Nucleus accumbens (tissue), 56 donors: Measurements from ENCODE around the gene CYSLTR2.

Source experiments
- DNase-seq, 56 donors: peaks; one replicate each; lab custom pipeline; 2025; lab: John Stamatoyannopoulos, UW

The CYSLTR2 gene, protein sequence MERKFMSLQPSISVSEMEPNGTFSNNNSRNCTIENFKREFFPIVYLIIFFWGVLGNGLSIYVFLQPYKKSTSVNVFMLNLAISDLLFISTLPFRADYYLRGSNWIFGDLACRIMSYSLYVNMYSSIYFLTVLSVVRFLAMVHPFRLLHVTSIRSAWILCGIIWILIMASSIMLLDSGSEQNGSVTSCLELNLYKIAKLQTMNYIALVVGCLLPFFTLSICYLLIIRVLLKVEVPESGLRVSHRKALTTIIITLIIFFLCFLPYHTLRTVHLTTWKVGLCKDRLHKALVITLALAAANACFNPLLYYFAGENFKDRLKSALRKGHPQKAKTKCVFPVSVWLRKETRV

DNA sequence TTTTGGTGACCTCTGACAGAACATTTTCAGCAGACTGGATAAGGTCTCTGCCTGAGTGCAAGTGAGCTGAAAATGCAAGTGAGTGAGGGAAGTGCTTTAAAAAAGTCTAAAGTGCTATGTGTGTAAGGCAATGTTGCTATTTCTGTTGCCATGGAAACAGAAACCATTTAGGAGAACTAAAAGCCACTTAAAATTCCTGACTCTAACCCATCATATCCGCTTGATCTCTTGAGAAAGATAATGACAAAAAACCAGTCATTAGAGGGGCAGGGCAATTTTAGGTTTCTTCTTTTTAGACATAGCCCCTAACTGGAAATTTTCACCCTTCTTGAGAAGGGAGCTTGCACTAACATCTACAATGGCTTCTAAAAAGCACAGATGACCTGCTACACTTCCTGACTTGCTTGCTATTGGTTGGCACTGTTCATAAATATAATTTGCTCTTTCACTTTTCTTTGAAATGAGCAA, at the start of gene CYSLTR2:
Gene CYSLTR2 (plus strand): TSS at position 458 of the 468 bp plus-strand sequence. CDS start 52,889 bp downstream, outside the sequence.
- no peak for DNase-seq

DNA sequence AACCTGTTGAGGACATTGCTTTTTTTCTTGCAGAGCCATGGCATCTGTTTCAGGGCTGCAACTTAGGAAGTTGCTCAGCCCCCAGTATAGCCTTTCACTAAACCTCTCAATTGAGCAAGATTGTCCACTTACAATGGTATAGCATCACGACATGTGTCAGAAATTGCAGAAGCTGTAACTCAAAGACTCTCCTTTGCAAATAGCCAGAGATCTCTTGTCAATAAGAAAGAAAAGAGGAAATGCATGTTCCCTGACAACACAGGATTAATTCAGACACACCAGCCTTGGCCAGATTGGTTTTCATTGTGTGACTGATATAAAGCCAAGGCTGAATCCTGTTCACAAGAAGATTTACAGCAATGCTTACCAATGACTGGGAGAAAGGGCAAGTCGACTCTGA, 38.7 kb upstream of the CYSLTR2 start:
- DNase-seq = no peak

DNA sequence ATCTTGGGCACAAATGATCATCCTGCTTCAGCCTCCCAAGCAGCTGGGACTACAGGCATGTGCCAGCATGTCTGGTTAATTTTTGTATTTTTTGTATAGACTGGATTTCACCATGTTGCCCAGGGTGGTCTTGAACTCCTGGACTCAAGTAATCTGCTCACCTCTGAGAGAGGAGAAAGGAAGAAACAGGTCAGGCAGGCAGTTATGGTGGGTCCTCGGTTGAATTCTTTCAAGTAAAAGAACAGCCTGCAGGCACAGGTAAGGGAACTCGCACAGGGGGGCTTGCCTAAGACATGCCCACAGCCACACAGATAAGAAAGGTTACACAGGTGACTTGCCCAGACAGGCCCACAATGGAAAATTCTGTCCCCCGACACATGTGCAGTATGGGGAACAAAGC, 34.8 kb upstream of the CYSLTR2 start:
- no peak for DNase-seq

DNA sequence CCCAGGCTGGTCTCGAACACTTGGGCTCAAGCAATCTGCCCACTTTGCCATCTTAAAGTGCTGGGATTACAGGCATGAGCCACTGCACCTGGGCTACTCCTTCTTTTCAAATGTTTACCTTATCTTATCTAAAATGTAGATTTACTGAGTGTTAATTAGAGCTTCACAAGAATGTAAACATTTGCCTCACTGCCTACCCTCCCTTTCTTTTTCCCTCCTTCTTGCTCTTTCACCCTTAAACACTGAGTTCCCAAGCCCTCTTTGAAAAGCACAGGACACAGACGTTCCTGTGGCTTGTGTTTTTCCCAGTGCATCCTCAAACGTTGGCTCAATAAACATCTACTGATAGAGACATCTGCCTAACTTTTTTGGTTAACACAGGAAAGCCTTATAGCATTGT, 32.7 kb upstream of the CYSLTR2 start:
- DNase-seq = no peak

DNA sequence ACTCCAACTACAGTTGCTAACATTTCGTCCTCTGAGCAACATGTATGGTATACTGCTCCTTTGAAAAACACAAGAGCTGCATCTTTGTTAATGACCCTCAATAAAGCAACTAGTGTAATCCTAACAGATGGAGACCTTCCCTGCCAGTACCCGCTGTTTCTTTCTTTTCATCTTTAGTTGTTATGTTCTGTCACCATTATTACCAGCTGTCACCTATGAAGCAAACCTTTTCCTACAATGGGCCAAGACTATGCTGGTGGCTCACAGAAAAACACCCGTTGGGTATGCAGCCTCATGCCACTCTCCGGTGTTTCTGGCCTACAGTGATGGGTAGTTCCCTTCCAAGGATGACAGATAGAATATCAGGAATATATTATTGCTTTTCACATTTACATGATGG, 29.7 kb upstream of the CYSLTR2 start:
- no peak for DNase-seq

DNA sequence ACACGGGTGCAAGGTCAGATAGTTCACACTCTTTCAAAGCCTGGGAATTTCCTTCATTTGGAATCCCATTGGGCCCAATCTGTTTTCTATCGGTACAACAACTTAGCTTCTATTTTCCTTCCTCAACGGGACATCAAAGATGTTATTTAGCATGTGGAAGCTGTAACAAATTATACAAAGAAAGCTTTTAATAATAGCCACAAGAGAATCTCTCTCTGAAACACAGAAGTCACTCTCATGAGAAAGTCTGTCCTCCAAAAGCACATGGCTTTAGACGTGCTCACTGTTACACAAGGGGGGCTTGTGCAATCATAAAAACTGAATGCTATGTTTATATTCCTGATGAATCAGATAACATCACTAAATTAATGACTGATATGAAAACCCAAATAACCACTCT, 28.9 kb upstream of the CYSLTR2 start:
- DNase-seq = no peak

DNA sequence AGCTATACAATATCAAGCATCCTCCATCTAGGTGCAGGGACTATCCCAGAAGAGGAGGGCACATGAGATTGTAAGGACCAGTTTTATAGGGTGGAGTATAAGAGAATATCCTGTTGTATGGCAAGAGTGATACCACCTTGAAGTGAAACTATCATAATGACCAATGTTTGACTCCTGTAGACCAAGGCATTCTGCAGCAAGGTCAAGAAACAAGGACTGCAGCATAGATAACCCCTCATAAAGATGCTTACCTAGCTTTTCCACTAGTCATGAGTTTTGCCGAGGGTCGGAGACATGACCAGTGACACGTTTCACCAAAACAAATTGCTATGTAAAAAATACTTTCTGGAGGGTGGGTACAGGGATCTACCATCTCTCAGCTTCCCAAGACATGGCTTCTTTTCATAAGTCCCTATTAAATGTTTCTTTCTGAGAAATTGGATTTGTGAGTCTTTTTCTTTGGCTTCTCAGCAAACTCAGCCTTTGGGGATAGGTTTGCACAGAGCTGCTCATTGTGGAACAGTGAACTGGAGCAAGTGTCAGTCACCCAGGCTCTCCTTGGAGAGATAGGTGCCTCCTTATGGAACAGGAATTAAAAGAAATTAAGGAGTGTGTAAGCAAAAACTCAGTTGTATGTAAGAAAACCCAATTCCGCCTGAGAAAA, 28.2 kb upstream of the CYSLTR2 start:
- DNase-seq = no peak

DNA sequence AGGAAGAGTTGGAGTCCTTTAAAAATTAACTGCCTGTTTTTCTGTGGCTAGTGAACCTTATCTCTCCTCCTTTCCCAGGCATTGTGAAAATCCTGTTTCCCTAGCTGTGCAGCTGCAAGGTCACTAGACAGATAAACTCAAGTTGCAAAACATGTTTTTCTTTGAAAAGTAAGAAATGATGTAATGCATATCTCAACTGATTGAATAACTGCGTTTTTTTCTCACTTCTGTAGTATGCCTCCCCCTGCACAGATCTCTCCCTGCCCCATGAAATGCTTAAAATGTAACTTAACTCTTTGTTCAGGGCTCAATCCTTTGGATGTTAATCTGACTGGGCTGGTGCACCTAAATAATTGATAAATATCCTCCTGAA, 27.7 kb upstream of the CYSLTR2 start:
- no peak for DNase-seq

DNA sequence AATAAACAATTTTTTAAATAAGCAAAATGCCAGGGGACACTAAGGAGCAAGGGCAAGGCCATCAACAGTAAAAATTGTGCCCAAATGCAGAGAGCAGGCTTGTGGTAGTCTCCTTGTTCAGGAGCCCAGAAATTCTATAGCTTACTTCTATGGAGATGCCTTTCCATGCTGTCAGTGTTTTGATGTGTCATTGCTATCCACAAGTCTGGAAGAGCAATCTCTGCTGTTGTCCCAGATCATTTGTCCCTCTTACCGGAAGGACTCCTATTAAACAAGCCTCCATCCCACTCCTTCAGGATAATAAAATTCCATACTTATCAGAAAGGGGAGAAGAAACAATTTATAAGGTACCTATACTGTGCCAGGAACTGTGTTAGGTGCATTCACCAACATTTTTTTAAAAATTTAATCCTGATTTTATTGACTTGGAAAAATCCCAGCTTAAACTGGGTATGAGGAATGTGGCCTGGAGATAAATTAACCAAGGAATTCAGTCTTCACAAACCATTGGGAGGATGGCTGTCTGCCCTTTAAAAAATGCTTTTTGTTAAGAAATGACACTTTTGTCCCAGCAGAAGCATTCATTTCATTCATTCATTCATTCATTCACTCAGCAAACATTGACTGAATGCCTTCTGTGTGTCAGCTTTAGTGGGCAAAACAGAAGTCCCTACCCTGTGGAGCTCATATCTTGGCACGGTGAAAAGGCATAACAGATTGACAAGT, 26.8 kb upstream of the CYSLTR2 start:
- no peak for DNase-seq

DNA sequence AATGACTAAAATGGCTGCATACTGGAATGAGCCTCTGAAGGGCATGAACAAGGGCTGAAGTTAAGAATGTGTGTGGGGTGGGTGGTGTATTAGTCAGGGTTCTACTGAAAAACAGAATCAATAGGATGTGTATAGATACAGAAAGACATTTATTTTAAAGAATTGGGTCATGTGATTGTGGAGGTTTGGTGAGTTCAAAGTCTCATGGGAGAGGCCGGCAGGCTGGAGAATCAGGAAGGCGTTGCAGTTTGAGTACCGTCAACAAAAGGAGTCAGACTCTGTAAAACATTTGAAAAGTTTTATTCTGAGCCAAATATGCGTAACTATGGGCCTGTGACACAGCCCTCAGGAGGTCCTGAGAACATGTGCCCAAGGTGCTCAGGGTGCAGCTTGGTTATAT, 24.5 kb upstream of the CYSLTR2 start:
- no peak for DNase-seq

DNA sequence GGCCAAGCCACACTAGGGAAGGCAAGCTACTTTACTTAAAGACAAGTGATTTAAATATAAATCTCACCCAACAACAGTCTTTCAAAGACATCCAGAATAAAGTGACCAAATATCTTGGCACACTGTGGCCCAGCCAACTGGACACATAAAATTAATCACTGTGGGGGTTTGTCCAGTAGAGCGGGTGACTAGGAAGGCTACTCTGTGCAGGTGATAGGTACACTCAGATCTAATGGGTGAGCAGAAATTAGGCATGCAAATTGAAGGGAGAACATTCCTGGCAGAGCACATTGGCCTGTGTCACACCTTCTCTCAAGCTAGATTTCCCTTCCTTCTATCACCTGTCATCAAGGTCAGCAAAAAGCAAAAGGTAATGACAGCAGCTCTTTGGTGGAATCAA, 23.4 kb upstream of the CYSLTR2 start:
- no peak for DNase-seq

DNA sequence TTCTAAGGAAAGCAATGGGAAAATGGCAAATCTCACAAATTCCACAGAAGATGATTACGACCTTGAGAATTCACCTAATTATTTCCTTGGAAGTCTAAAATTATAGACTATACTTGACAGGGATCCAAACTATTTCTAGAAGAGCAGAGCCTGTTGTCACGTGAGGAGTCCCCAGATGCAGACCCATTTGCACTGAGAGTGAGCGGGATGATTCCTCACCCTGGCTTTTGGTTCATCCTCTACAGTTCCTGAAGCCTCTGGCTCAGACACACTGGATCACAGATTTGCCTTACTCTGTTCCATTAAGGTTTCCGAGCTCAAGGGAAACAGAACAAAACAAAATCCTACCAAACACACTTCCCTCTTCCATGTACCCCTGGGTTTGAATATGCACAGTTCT, 23.0 kb upstream of the CYSLTR2 start:
- no peak for DNase-seq

DNA sequence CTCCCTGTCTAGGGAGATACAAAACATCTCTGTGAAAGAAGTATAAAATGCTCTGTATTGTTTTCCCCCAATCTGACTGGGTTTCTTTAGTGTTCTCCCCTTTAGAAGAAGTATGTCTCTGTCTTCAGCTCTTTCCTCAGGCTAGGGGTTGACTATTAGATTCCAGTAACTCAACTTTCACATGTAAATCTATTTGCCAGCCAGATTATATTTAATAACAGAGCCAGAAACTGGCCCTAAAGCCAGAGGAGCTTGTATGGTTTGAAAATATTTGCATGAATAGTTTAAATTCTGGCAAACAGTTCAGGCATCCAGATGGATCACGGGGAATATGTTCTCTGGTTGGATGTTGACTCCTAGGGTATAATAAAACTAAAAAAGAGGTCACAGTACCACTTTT, 22.3 kb upstream of the CYSLTR2 start:
- DNase-seq = no peak

DNA sequence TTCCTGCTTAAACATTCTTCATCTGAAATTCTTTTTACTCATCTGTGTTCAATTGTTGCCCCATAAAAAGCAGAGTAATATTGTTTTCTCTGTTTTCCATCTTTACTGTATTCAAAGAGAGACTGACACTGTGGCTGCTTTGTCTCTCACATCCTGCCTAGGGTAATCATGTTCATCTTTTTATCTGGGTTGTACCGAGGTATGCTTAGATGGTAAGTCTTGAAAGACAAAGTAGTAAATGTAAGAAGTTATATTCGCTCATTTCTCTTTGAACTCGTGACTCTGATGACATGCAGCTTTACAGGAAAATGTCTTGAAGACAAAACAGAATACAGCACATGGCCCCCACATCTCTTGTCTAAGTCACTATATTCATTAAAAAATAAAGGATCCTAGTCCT, 20.0 kb upstream of the CYSLTR2 start:
- no peak for DNase-seq

DNA sequence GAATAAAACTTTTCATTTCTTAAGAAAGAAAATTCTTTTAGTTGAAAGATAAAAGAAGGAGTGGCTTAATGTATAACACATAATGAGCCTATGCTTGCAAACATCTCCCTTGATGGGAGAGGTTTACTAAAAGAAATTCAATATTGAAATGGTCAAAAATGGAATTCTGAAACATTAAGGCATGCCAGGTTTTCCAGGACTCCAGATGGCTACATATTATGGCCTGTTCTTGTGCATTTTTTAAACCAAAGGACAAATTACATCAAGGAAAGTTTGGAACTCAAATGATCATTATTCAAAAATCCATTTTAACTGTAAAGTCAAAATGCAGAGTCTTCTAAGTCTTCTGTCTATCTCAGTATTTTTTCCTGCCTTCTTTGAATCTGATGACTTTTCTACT, 19.1 kb upstream of the CYSLTR2 start:
- DNase-seq = no peak

DNA sequence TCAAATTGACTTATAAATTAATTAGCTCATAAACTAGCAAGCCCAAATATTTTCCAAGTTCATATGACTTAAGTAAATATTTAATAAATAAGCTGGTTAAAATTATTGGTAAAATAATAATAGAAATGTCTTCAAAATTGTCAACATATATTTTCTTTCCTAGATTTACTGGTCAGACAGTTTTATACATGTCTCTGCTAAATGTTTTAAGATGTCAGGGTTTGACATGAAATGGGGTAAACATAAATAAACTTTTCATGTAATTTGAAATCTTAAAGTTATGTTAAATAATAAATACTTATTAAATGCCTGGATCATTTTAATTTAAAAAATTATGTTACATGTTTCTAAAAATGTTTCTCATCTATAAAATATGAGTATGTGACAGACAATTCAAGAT, 18.3 kb upstream of the CYSLTR2 start:
- DNase-seq = no peak

DNA sequence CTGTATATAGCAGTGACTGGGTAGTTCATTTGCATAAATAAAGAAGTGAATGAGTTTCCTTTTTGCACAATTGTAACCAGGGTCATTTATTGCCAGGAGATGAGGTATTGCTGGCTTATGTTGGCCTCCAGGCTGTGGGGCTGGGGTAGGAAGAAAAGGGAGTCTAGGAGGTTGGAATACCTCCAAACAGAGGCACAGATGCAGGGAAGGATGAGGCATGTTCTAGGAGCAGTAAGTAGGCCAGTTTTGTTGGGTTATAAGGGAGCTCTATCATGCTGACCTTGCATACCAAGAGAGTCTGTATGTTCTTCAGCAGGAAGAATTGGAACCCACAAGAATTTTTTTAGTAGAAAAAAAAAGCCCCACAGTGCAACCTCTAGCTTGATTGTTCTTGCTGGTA, 17.2 kb upstream of the CYSLTR2 start:
- no peak for DNase-seq

DNA sequence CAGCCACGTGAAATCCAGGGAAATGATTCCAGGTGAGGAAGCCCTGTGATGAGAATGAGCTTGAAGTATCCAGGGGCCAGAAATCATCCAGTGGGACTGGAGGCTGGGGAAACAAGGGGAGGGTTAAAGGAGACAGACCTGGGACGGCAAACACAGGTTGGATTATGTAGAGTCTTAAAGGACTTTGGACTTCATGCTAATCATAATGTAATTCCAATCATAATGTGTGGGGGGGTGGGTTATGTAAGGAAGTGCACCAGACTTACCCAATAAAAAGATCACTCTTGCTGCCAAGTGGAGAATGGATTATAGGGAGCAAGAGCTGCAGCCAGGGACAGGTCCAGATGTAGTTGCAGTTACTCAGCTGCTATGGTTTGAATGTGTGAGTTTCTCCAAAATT, 16.1 kb upstream of the CYSLTR2 start:
- DNase-seq = no peak

DNA sequence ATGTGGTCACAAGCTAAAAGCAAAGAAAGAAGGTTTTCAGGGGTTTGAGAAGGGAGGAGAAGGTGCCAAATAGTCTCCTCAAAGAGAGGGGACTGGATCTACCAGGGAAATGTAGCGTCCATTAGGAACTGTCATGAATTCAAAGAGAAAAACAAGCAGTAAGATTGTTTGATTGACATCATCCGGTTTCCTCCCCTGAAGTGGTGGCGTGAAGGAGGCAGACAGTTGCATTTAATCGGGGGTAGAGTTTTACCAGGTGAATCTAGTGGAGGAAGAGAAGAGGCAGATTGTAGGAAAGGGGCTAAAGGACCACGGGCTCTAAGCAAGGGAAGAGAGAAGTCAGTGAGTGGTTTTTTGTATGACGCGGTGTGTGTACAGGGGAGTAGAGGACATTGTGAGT, 13.0 kb upstream of the CYSLTR2 start:
- DNase-seq = no peak

DNA sequence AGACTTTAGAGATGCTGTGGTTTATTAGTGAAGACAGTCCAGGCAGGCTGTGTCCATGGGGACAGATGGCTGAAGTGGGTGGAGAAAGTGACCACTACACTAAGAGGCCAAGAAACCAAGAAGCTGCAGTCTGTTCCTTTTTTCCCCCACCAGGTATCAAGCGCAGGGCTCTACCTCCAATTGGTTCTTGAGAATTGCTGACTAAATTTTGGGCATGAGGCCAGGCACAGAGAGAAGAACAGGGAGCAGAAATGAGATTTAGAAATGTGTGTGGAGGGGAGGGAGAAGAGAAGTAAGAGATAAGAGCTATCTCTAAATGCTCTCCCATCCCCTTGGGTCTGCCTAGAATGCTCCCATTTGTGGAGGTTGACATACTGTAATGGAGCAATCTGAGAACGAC, 12.3 kb upstream of the CYSLTR2 start:
- no peak for DNase-seq

DNA sequence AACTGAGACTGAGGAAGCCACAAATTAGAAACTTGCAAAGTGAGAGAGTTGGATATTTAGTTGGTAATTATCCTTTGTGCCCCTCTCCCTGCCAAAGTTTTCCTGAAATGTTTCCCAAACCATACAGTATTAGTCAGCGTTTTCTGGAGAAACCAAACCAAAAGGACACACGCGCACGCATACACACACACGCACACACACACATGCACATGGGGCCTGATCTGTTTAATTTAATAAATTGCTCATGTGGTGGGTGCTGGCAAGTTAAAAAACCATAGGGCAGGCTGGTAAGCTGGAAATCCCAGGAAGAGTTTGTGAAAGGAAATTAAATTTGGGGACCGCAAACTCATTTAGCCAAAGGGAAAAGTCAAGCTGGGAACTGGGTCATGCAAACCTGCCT, 11.7 kb upstream of the CYSLTR2 start:
- DNase-seq = no peak

DNA sequence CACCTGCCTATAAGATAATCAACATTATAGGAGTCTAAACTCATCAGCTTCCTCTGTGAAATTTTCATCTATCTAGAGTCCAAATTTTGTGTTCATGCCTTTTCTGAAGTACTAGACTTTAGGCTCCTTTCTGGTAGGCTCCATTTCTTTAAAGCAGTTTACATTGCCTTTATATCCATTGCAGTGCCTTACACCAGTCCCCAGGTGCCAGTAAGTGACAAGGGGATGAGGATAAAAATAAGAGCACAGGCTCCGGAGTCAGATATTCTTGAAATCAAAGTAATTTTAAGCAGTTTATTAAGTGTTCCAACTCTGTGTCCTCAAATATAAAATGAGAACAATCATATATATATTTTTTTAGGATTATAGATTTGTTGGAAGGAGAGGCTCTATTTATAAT, 10.6 kb upstream of the CYSLTR2 start:
- DNase-seq = no peak
